Neural crest cell (in vitro differentiated cells): ENCODE data around the gene OR14A16. TPM values are rescaled to one million over a fixed set of nuclear protein-coding genes. Genes with fewer than 3 reads are reported as not detected.
A peak's percentile ranks its signal among the peaks of the same experiment; 100 is the strongest.

ENCODE experiments used
- DNase-seq: peaks from one replicate; pipeline ENCODE4 v3.0.0; 2021; ENCODE audit warnings: low read depth, mixed read lengths, low spot score
- H3K27ac Mint-ChIP-seq: one replicate; pipeline ENCODE4 v1.8.0; 2021; ENCODE audit warnings: mild to moderate bottlenecking, mixed read lengths; ENCODE audit not compliant: unreplicated experiment
- H3K27me3 Mint-ChIP-seq: 2 replicates; pipeline ENCODE4 v1.8.0; 2021; ENCODE audit warnings: low read depth, mild to moderate bottlenecking, mixed read lengths
- H3K36me3 Mint-ChIP-seq: 2 replicates; pipeline ENCODE4 v1.8.0; 2021; ENCODE audit warnings: low read depth, mild to moderate bottlenecking, mixed read lengths
- H3K4me1 Mint-ChIP-seq: 2 replicates; pipeline ENCODE4 v1.8.0; 2021; ENCODE audit warnings: mixed read lengths
- H3K4me3 Mint-ChIP-seq: one replicate; pipeline ENCODE4 v1.8.0; 2021; ENCODE audit warnings: mild to moderate bottlenecking, mixed read lengths
- H3K9me3 Mint-ChIP-seq: 2 replicates; pipeline ENCODE4 v1.8.0; 2021; ENCODE audit warnings: mixed read lengths
- long read RNA-seq: library from polyadenylated mRNA; unstranded; transcript quantifications from one replicate; pipeline ENCODE4 v2.0.0, GENCODE V29; 2020
- total RNA-seq: library from RNA; stranded (reverse); gene quantifications from 2 replicates; pipeline ENCODE4 v1.2.1, GENCODE V29; 2021
- TF ChIP-seq, protein P1 (sequence below): fragments of 200-600 bp; sonication (generic); conservative IDR thresholded peaks from 2 replicates; pipeline ENCODE4 v1.5.0; 2021; ENCODE audit warnings: antibody characterized with exemption, mild to moderate bottlenecking

OR14A16 gene, protein sequence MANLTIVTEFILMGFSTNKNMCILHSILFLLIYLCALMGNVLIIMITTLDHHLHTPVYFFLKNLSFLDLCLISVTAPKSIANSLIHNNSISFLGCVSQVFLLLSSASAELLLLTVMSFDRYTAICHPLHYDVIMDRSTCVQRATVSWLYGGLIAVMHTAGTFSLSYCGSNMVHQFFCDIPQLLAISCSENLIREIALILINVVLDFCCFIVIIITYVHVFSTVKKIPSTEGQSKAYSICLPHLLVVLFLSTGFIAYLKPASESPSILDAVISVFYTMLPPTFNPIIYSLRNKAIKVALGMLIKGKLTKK
- not detected in 2 replicates for total RNA-seq
- long read RNA-seq = 0 reads

DNA sequence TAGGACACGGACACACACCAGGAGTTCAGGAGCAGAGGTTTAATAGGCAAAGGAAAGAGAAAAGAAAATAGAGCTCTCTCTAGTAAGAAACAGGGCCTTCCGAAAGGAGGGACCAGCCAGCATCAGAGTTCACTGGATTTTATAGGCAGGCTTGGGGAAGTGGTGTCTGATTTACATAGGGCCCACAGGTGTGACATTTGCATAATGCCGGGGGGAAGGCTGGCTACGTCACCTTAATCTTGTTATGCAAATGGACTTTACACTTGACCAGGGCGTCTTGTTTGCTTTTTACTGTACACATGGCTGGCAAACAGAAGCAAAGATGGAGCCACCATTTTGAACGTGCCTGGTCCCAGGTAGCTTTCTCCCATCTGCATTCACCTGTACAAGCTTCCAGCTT is at the start of gene OR14A16:
Gene OR14A16 (minus strand): TSS at position 97 of the 400 bp plus-strand sequence. CDS start 8,390 bp downstream, outside the sequence.
- Mint-ChIP-seq H3K9me3 (peaks cover 2% of the 10 kb centered on the region), H3K27ac (no peak within 1 kb of the TSS), H3K4me1 (no peaks in the 10 kb centered on the region), H3K36me3 (peaks cover 2% of the 10 kb centered on the region), H3K27me3 (no peaks in the 10 kb centered on the region), H3K4me3 (no peak within 1 kb of the TSS)
- TF ChIP-seq, protein P1, sequence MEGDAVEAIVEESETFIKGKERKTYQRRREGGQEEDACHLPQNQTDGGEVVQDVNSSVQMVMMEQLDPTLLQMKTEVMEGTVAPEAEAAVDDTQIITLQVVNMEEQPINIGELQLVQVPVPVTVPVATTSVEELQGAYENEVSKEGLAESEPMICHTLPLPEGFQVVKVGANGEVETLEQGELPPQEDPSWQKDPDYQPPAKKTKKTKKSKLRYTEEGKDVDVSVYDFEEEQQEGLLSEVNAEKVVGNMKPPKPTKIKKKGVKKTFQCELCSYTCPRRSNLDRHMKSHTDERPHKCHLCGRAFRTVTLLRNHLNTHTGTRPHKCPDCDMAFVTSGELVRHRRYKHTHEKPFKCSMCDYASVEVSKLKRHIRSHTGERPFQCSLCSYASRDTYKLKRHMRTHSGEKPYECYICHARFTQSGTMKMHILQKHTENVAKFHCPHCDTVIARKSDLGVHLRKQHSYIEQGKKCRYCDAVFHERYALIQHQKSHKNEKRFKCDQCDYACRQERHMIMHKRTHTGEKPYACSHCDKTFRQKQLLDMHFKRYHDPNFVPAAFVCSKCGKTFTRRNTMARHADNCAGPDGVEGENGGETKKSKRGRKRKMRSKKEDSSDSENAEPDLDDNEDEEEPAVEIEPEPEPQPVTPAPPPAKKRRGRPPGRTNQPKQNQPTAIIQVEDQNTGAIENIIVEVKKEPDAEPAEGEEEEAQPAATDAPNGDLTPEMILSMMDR = no peak
- DNase-seq = no peak

DNA sequence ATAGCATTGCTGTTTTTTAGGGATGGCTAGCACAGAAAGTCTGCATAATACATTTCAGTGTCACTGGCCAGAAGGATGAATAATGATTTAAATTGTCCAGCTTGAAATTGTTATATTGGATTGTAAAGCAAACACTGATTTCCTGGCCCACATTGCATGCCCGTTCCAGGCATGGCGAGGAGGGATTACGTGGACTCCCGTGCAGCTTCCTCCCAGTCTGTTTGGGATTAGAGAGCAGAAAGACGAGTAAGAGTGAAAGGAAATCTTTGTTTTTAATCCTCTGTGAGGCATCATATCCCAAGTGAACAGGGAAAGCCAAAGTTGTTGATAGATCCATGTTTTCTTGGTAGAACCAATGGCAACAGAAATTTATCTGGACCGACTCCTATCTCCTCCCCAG is 41.5 kb upstream of the OR14A16 start:
- no peaks in the 10 kb centered on the region for H3K4me1 Mint-ChIP-seq
- H3K27ac Mint-ChIP-seq = no peak overlapping the region
- peaks cover 6% of the 10 kb centered on the region for H3K9me3 Mint-ChIP-seq
- H3K36me3 Mint-ChIP-seq = peaks cover 7% of the 10 kb centered on the region
- H3K27me3 Mint-ChIP-seq = no peaks in the 10 kb centered on the region
- TF ChIP-seq, protein P1 = no peak
- no peak for DNase-seq
- H3K4me3 Mint-ChIP-seq = no peak overlapping the region

DNA sequence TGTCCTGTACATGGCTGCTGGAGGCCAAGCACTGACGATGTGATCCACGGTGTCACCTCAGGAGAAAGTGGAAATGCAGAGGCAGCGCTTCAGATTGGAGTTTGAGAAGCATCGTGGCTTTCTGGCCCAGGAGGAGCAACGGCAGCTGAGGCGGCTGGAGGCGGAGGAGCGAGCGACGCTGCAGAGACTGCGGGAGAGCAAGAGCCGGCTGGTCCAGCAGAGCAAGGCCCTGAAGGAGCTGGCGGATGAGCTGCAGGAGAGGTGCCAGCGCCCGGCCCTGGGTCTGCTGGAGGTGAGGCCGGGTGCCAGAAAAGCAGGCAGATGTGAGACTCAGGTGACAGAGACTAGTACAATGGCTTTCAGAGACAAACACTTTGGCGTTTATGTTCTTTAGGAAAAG is 40.7 kb upstream of the OR14A16 start:
- Mint-ChIP-seq H3K4me3 (no peak overlapping the region), H3K4me1 (no peaks in the 10 kb centered on the region), H3K9me3 (peaks cover 4% of the 10 kb centered on the region), H3K27ac (no peak overlapping the region), H3K27me3 (no peaks in the 10 kb centered on the region), H3K36me3 (peaks cover 5% of the 10 kb centered on the region)
- no peak for DNase-seq
- TF ChIP-seq, protein P1 = no peak

DNA sequence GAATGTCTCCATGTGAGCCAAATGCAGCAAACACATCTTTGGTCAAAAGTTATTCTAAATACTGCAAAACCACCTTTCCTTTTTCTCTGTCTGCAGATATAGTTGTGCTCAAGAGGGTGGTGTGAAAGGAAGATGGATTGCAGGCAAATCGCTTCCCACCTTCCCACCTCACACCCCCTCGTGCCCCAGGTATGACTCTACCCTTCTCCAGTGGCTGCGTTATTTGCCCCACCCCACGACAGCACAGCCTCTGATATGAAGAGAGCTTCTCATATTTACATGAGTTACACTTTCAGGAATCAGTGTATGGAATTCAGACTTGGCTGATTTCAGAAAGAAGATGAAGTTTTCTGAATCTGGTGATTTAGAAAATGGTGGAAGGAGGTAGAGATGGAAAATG is 38.8 kb upstream of the OR14A16 start:
- TF ChIP-seq, protein P1 = no peak
- Mint-ChIP-seq H3K9me3 (no peaks in the 10 kb centered on the region), H3K27me3 (peaks cover 5% of the 10 kb centered on the region), H3K27ac (no peak overlapping the region), H3K36me3 (peaks cover 2% of the 10 kb centered on the region), H3K4me1 (peaks cover 4% of the 10 kb centered on the region), H3K4me3 (no peak overlapping the region)
- DNase-seq = no peak

DNA sequence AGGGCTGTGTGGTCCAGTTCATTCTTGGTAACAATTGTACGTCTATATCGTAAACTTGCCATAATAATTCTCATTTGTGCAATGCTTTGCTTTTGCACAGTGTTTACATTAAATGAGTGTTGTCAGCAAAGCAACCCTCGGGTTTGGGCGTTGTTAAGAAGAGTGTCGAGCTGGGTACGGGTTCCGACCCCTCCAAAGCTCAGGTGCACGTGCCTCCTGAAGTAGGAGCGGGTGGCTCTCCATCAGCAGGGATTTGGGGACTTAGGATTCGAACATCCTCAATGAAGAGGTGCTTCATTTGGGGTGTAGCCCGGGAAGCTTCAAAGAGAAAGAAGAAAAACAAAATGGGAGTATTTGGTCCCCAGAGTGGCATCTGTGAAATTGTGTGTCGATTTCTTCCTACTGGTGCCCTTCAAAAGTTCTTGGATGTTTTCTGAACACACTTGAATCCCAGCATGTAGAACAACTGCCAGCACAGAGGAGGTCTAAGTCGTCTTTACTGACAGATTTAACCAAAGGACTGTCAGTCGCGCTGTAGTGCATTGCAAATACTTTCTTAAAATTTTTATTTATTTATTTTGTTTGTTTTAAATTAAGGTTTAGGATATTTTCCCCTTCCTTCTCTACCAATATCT is 34.2 kb upstream of the OR14A16 start:
- peak overlapping the region; percentile 86 for H3K4me3 Mint-ChIP-seq
- DNase-seq = no peak
- H3K36me3 Mint-ChIP-seq = no peaks in the 10 kb centered on the region
- peaks cover 5% of the 10 kb centered on the region for H3K27me3 Mint-ChIP-seq
- H3K27ac Mint-ChIP-seq = no peak overlapping the region
- TF ChIP-seq, protein P1 = no peak
- H3K4me1 Mint-ChIP-seq = peaks cover 12% of the 10 kb centered on the region
- no peaks in the 10 kb centered on the region for H3K9me3 Mint-ChIP-seq
